K562 (cell line): ENCODE data around the gene NOX5. TPM values are rescaled to one million over a fixed set of nuclear protein-coding genes. Genes with fewer than 3 reads are reported as not detected.

Experiments
- CCAR2 ChIP-seq: fragments of 200-400 bp; formaldehyde crosslinking; IDR thresholded peaks from 2 replicates; pipeline ENCODE4 v1.6.1; 2017; ENCODE audit warnings: mild to moderate bottlenecking, low read depth, low read length
- FOXK1 ChIP-seq: sonication (generic); formaldehyde crosslinking; IDR thresholded peaks from 2 replicates; pipeline ENCODE4 v1.8.0; 2022; ENCODE audit warnings: missing genetic modification reagents, mild to moderate bottlenecking, borderline replicate concordance
- MAFF ChIP-seq: IDR thresholded peaks from 2 replicates; pipeline ENCODE4 v1.6.1; 2012; ENCODE audit warnings: low read length, improper control_type of control experiment
- MAFG ChIP-seq: fragments of 450-650 bp; conservative IDR thresholded peaks from 2 replicates; pipeline ENCODE4 v1.6.1; 2016; ENCODE audit warnings: missing genetic modification characterization, missing compliant biosample characterization
- MAFK ChIP-seq: IDR thresholded peaks from 2 replicates; pipeline ENCODE4 v1.6.1; 2011; ENCODE audit warnings: low read length, improper control_type of control experiment
- MGA ChIP-seq: fragments of 450-650 bp; IDR thresholded peaks from 2 replicates; pipeline ENCODE4 v1.6.1; 2016; ENCODE audit warnings: mild to moderate bottlenecking, moderate library complexity
- NBN ChIP-seq: fragments of 450-650 bp; IDR thresholded peaks from 2 replicates; pipeline ENCODE4 v1.6.1; 2016; ENCODE audit warnings: low read depth, mild to moderate bottlenecking
- SAP30 ChIP-seq: fragments of 200-600 bp; sonication (generic); IDR thresholded peaks from 2 replicates; pipeline ENCODE4 v1.6.1; 2012; ENCODE audit warnings: borderline replicate concordance, low read depth, mild to moderate bottlenecking, moderate library complexity, low read length, control low read depth, inconsistent platforms; ENCODE audit not compliant: insufficient read depth, poor library complexity, severe bottlenecking
- TAF7 ChIP-seq: fragments of 450-650 bp; IDR thresholded peaks from 2 replicates; pipeline ENCODE4 v1.6.1; 2016; ENCODE audit warnings: missing genetic modification characterization, missing compliant biosample characterization
- WHSC1 ChIP-seq: IDR thresholded peaks from one replicate; pipeline ENCODE4 v1.6.1; 2012; ENCODE audit warnings: low read length, control low read depth, inconsistent platforms
- ZNF197 ChIP-seq: fragments of 200-800 bp; sonication (Bioruptor generic); IDR thresholded peaks from 2 replicates; pipeline ENCODE4 v1.6.1; 2016; ENCODE audit warnings: low read depth, missing genetic modification characterization, missing compliant biosample characterization
- ZNF436 ChIP-seq: fragments of 250-450, 450-650 bp; sonication (Bioruptor Pico); formaldehyde crosslinking; IDR thresholded peaks from 2 replicates; pipeline ENCODE4 v1.7.0; 2020; ENCODE audit warnings: mild to moderate bottlenecking
- ZSCAN29 ChIP-seq: fragments of 450-650 bp; IDR thresholded peaks from 2 replicates; pipeline ENCODE4 v1.6.1; 2017
- polyA plus RNA-seq, 8 experiments: library from polyadenylated mRNA; depleted of rRNA in 4 of 8; stranded (reverse) in 5 of 8; unstranded in 3 of 8; fragments of >200 nt; fragmentation: Nextera tagmentation in 2 of 8; fragmentation: Illumina TruSeq in 1 of 8; extraction: Ambion mirVana in 2 of 8; extraction: Trizol in 1 of 8; gene quantifications; 2 replicates each; pipeline versions ENCODE4 v1.2.1 to v1.2.3, GENCODE V29; 2011 to 2014; ENCODE audit warnings: inconsistent platforms in 1 of 8, missing spikeins in 1 of 8
- total RNA-seq, 7 experiments: library from RNA; depleted of rRNA in 6 of 7; stranded (reverse); fragments of >200 nt in 6 of 7; fragmentation: Illumina TruSeq in 2 of 7; extraction: Trizol in 2 of 7; gene quantifications; 2 replicates each; pipeline versions ENCODE4 v1.2.1 to v1.2.3, GENCODE V29; 2011 to 2021; ENCODE audit warnings: low replicate concordance in 1 of 7
- TF ChIP-seq, protein P1 (sequence below): sonication (generic); formaldehyde crosslinking; IDR thresholded peaks from 2 replicates; pipeline ENCODE4 v1.8.0; 2022; ENCODE audit warnings: missing genetic modification reagents, mild to moderate bottlenecking, moderate library complexity, borderline replicate concordance
- TF ChIP-seq, protein P2 (sequence below): sonication (generic); formaldehyde crosslinking; IDR thresholded peaks from 2 replicates; pipeline ENCODE4 v1.8.0; 2022; ENCODE audit warnings: missing genetic modification reagents, mild to moderate bottlenecking, borderline replicate concordance

Gene NOX5
- total and polyA plus RNA-seq, 9 of the 15 experiments (the other 6 are each of a cell fraction or from before 2014, with no cell fraction given), result 0.01 TPM; not detected in 8

- TF ChIP-seq MGA (no peak), MAFK (peak; percentile 81), MAFF (peak; percentile 73; the same call in 1 of the 2 replicates), TAF7 (tag) (no peak), WHSC1 (no peak), MAFG (tag) (peak; percentile 70; the same call in 1 of the 2 replicates), CCAR2 (no peak), ZNF436 (CRISPR knock-in tag) (no peak), FOXK1 (CRISPR knock-in tag) (no peak), NBN (no peak), SAP30 (no peak), ZSCAN29 (no peak), ZNF197 (CRISPR knock-in tag) (no peak)
- TF ChIP-seq, protein P1, sequence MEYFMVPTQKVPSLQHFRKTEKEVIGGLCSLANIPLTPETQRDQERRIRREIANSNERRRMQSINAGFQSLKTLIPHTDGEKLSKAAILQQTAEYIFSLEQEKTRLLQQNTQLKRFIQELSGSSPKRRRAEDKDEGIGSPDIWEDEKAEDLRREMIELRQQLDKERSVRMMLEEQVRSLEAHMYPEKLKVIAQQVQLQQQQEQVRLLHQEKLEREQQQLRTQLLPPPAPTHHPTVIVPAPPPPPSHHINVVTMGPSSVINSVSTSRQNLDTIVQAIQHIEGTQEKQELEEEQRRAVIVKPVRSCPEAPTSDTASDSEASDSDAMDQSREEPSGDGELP (CRISPR knock-in tag), result peak; percentile 36; the same call in 1 of the 2 replicates
- TF ChIP-seq, protein P2, sequence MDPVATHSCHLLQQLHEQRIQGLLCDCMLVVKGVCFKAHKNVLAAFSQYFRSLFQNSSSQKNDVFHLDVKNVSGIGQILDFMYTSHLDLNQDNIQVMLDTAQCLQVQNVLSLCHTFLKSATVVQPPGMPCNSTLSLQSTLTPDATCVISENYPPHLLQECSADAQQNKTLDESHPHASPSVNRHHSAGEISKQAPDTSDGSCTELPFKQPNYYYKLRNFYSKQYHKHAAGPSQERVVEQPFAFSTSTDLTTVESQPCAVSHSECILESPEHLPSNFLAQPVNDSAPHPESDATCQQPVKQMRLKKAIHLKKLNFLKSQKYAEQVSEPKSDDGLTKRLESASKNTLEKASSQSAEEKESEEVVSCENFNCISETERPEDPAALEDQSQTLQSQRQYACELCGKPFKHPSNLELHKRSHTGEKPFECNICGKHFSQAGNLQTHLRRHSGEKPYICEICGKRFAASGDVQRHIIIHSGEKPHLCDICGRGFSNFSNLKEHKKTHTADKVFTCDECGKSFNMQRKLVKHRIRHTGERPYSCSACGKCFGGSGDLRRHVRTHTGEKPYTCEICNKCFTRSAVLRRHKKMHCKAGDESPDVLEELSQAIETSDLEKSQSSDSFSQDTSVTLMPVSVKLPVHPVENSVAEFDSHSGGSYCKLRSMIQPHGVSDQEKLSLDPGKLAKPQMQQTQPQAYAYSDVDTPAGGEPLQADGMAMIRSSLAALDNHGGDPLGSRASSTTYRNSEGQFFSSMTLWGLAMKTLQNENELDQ (CRISPR knock-in tag), result no peak
Observed at GRCh38 chr15:69093127-69093526, 78.6 kb downstream of the NOX5 start (continued).
